H1 (cell line): ENCODE data around the gene DNAL1.

Experiments
- CTCF ChIP-seq, 3 experiments: IDR thresholded peaks; 1 replicate in 2 of 3; 2 replicates in 1 of 3; pipeline versions ENCODE4 v1.5.1 to v1.6.1; 2011; ENCODE audit warnings: low read length in 3 of 3, mild to moderate bottlenecking in 3 of 3, inconsistent platforms in 2 of 3, low read depth in 1 of 3, moderate library complexity in 1 of 3; ENCODE audit not compliant: insufficient read depth in 1 of 3; ENCODE audit errors: control extremely low read depth in 1 of 3
- POLR2A ChIP-seq, 2 experiments: IDR thresholded peaks; 1 replicate in 1 of 2; 2 replicates in 1 of 2; pipeline ENCODE4 v1.6.1; 2011; ENCODE audit warnings: low read depth in 2 of 2, low read length in 2 of 2, mild to moderate bottlenecking in 2 of 2; ENCODE audit errors: control extremely low read depth in 1 of 2
- POLR2AphosphoS5 ChIP-seq: IDR thresholded peaks from 2 replicates; pipeline ENCODE4 v1.6.1; 2011; ENCODE audit warnings: low read depth, low read length
- RFX5 ChIP-seq: IDR thresholded peaks from 2 replicates; pipeline ENCODE4 v1.6.1; 2011; ENCODE audit warnings: low read depth, low read length, improper control_type of control experiment, borderline replicate concordance
- RXRA ChIP-seq: IDR thresholded peaks from 2 replicates; pipeline ENCODE4 v1.6.1; 2011; ENCODE audit warnings: low read depth, mild to moderate bottlenecking, low read length, moderate library complexity; ENCODE audit not compliant: insufficient read depth
- TEAD4 ChIP-seq: IDR thresholded peaks from 2 replicates; pipeline ENCODE4 v1.6.1; 2012; ENCODE audit warnings: low read depth, low read length, inconsistent platforms, mixed read lengths
- YY1 ChIP-seq: IDR thresholded peaks from 2 replicates; pipeline ENCODE4 v1.6.1; 2011; ENCODE audit warnings: low read depth, mild to moderate bottlenecking, low read length

GRCh38 chr14:73726025-73726961 is 81.5 kb downstream of the DNAL1 start:
- TF ChIP-seq CTCF (IDR thresholded peaks at IDR 0.05; ENCODE audit: control extremely low read depth in 1 of 3, insufficient read depth in 1 of 3, low read depth in 1 of 3, low read length in 3 of 3) (no peak), YY1 (no peak), RFX5 (no peak), TEAD4 (no peak), POLR2A (IDR thresholded peaks at IDR 0.05; ENCODE audit: control extremely low read depth in 1 of 2, low read depth in 2 of 2, low read length in 2 of 2) (no peak), POLR2AphosphoS5 (no peak), RXRA (no peak)
